HCT116 (cell line): ENCODE data around the gene FCRL2. TPM values are rescaled to one million over a fixed set of nuclear protein-coding genes. Genes with fewer than 3 reads are reported as not detected.

ENCODE experiments used
- ATAC-seq: fragments of 200-7000 bp; cut with Tn5 transposase; 2 replicates; pipeline ENCODE4 v1.9.1; 2020; ENCODE audit warnings: mild to moderate bottlenecking, moderate library complexity
- BruUV-seq: library from RNA; stranded (reverse); fragments of 400-500 nt; replicated peaks from 2 replicates; lab custom pipeline; 2021; lab: Mats Ljungman, UMichigan
- CTCF ChIA-PET: fragments of 300-600 bp; sonication (Branson Sonifier 250); formaldehyde crosslinking; loops from one replicate; lab custom pipeline; 2021; ENCODE audit warnings: antibody characterized with exemption; lab: Charles Lee
- POLR2A ChIA-PET: fragments of 300-600, 350-600 bp; sonication (Branson Sonifier 250); formaldehyde crosslinking; loops from one replicate; lab custom pipeline; 2021; ENCODE audit warnings: antibody characterized with exemption; lab: Charles Lee
- RAD21 ChIA-PET, 2 experiments: fragments of 300-600 bp; sonication (Branson Sonifier 250); formaldehyde crosslinking; loops; one replicate each; lab custom pipeline; 2023; ENCODE audit warnings: low total read pairs in 2 of 2; ENCODE audit not compliant: uncharacterized antibody in 2 of 2, unreplicated experiment in 2 of 2, low non-redundant PET in 1 of 2; lab: Charles Lee
- DNase-seq: peaks from one replicate; pipeline ENCODE4 v3.0.0-alpha.2; 2010; ENCODE audit warnings: low read depth, low spot score
- H2AFZ ChIP-seq: fragments of 200-600 bp; shearing (Covaris generic), sonication (generic); 2 replicates; pipeline ENCODE4 v1.6.1; 2017; ENCODE audit warnings: low read depth, mixed run types, mixed read lengths, antibody characterized with exemption, low read length; ENCODE audit not compliant: poor library complexity, severe bottlenecking
- H3K27ac ChIP-seq: 2 replicates; pipeline ENCODE4 v1.5.1; 2012; ENCODE audit warnings: low read depth, low read length
- H3K27me3 ChIP-seq: fragments of 200-600 bp; sonication (generic); 2 replicates; pipeline ENCODE4 v1.6.1; 2016; ENCODE audit warnings: mixed run types, low read length, mixed read lengths; ENCODE audit not compliant: insufficient read depth
- H3K36me3 ChIP-seq, 2 experiments: fragments of 200-500 bp in 1 of 2; fragments of 200-600 bp in 1 of 2; sonication (Bioruptor generic) in 1 of 2; sonication (generic) in 1 of 2; 2 replicates each; pipeline versions ENCODE4 v1.5.1 to v1.6.1; 2014 to 2016; ENCODE audit warnings: low read length in 2 of 2, inconsistent platforms in 1 of 2, mixed read lengths in 1 of 2, mixed run types in 1 of 2; ENCODE audit not compliant: insufficient read depth in 2 of 2, control insufficient read depth in 1 of 2
- H3K4me1 ChIP-seq, 2 experiments: fragments of 200-600 bp in 1 of 2; sonication (generic) in 1 of 2; 2 replicates each; pipeline versions ENCODE4 v1.5.1 to v1.6.1; 2012 to 2017; ENCODE audit warnings: low read length in 2 of 2, inconsistent platforms in 1 of 2, mild to moderate bottlenecking in 1 of 2, mixed read lengths in 1 of 2, mixed run types in 1 of 2, moderate library complexity in 1 of 2; ENCODE audit not compliant: insufficient read depth in 2 of 2, control insufficient read depth in 1 of 2
- H3K4me2 ChIP-seq: fragments of 200-600 bp; sonication (generic); 2 replicates; pipeline ENCODE4 v1.6.1; 2017; ENCODE audit warnings: mixed run types, low read length, mixed read lengths
- H3K4me3 ChIP-seq, 2 experiments: fragments of 200-600 bp in 1 of 2; sonication (generic) in 1 of 2; replicated peaks in 1 of 2; 2 replicates each; pipeline ENCODE4 v1.5.1; 2011 to 2016; ENCODE audit warnings: low read length in 2 of 2, control low read depth in 1 of 2, low read depth in 1 of 2, mild to moderate bottlenecking in 1 of 2, mixed read lengths in 1 of 2, mixed run types in 1 of 2
- H3K79me2 ChIP-seq: fragments of 200-600 bp; sonication (generic); 2 replicates; pipeline ENCODE4 v1.6.1; 2017; ENCODE audit warnings: mild to moderate bottlenecking, mixed run types, low read length, moderate library complexity, mixed read lengths; ENCODE audit not compliant: insufficient read depth
- H3K9ac ChIP-seq: fragments of 200-600 bp; sonication (generic); 2 replicates; pipeline ENCODE4 v1.6.1; 2016; ENCODE audit warnings: low read length, mixed read lengths
- H3K9me2 ChIP-seq: fragments of 200-600 bp; sonication (generic), shearing (Covaris generic); 2 replicates; pipeline ENCODE4 v1.6.1; 2017; ENCODE audit warnings: mixed run types, mild to moderate bottlenecking, moderate library complexity; ENCODE audit not compliant: insufficient read depth
- H3K9me3 ChIP-seq, 2 experiments: fragments of 200-500 bp in 1 of 2; fragments of 200-600 bp in 1 of 2; sonication (Bioruptor generic) in 1 of 2; sonication (generic) in 1 of 2; 2 replicates each; pipeline ENCODE4 v1.6.1; 2014 to 2017; ENCODE audit warnings: low read length in 2 of 2, mixed read lengths in 2 of 2, inconsistent platforms in 1 of 2, low read depth in 1 of 2, mild to moderate bottlenecking in 1 of 2, mixed run types in 1 of 2, moderate library complexity in 1 of 2; ENCODE audit not compliant: control insufficient read depth in 1 of 2, insufficient read depth in 1 of 2
- H4K20me1 ChIP-seq: fragments of 200-600 bp; sonication (generic), shearing (Covaris generic); 2 replicates; pipeline ENCODE4 v1.6.1; 2017; ENCODE audit warnings: mixed run types, mild to moderate bottlenecking, moderate library complexity; ENCODE audit not compliant: insufficient read depth
- CBX3 ChIP-seq: IDR thresholded peaks from 2 replicates; pipeline ENCODE4 v1.6.1; 2012; ENCODE audit warnings: low read depth
- CEBPB ChIP-seq: IDR thresholded peaks from 2 replicates; pipeline ENCODE4 v1.6.1; 2012; ENCODE audit warnings: low read depth
- EGR1 ChIP-seq: IDR thresholded peaks from 2 replicates; pipeline ENCODE4 v1.6.1; 2012; ENCODE audit warnings: low read depth
- ELF1 ChIP-seq: IDR thresholded peaks from 2 replicates; pipeline ENCODE4 v1.6.1; 2012; ENCODE audit warnings: low read depth, borderline replicate concordance
- EZH2 ChIP-seq: fragments of 200-600 bp; sonication (generic); IDR thresholded peaks from 2 replicates; pipeline ENCODE4 v1.6.1; 2017; ENCODE audit warnings: antibody characterized with exemption, mixed run types
- EZH2phosphoT487 ChIP-seq: fragments of 200-600 bp; IDR thresholded peaks from 2 replicates; pipeline ENCODE4 v1.6.1; 2018; ENCODE audit warnings: antibody characterized with exemption, borderline replicate concordance
- JUND ChIP-seq: IDR thresholded peaks from 2 replicates; pipeline ENCODE4 v1.6.1; 2012
- MAX ChIP-seq: IDR thresholded peaks from 2 replicates; pipeline ENCODE4 v1.6.1; 2012
- POLR2A ChIP-seq: IDR thresholded peaks from 2 replicates; pipeline ENCODE4 v1.7.0; 2011; ENCODE audit warnings: borderline replicate concordance; ENCODE audit not compliant: insufficient read depth, insufficient read length; ENCODE audit errors: extremely low read depth
- POLR2AphosphoS5 ChIP-seq: IDR thresholded peaks from 2 replicates; pipeline ENCODE4 v1.6.1; 2011; ENCODE audit warnings: mild to moderate bottlenecking, low read depth, low read length, moderate library complexity
- RAD21 ChIP-seq: IDR thresholded peaks from 2 replicates; pipeline ENCODE4 v1.6.1; 2012; ENCODE audit warnings: low read depth, mild to moderate bottlenecking
- SIN3A ChIP-seq: IDR thresholded peaks from 2 replicates; pipeline ENCODE4 v1.6.1; 2012; ENCODE audit warnings: low read depth
- SRF ChIP-seq: IDR thresholded peaks from 2 replicates; pipeline ENCODE4 v1.6.1; 2012; ENCODE audit warnings: low read depth
- TCF7L2 ChIP-seq: IDR thresholded peaks from 2 replicates; pipeline ENCODE4 v1.7.0; 2011; ENCODE audit warnings: borderline replicate concordance, inconsistent platforms; ENCODE audit not compliant: insufficient read depth, insufficient read length; ENCODE audit errors: extremely low read depth
- YY1 ChIP-seq: IDR thresholded peaks from 2 replicates; pipeline ENCODE4 v1.6.1; 2011; ENCODE audit warnings: low read length, low read depth, moderate library complexity, mild to moderate bottlenecking; ENCODE audit not compliant: insufficient replicate concordance; ENCODE audit errors: extremely low read depth
- ZFX ChIP-seq: fragments of 450-650 bp; IDR thresholded peaks from 2 replicates; pipeline ENCODE4 v1.6.1; 2017
- ZNF274 ChIP-seq: fragments of 200-500 bp; sonication (Bioruptor generic); IDR thresholded peaks from 2 replicates; pipeline ENCODE4 v1.6.1; 2014; ENCODE audit warnings: mild to moderate bottlenecking, low read depth, low read length, inconsistent platforms
- intact Hi-C: fragments of 100-400 bp; cut with micrococcal nuclease; formaldehyde crosslinking; loops from 2 replicates; pipeline ENCODE4 v1.10.0; 2022
- total RNA-seq: library from RNA; stranded (reverse); gene quantifications from one replicate; pipeline ENCODE4 v1.2.1, GENCODE V29; 2021; ENCODE audit not compliant: unreplicated experiment
- TF ChIP-seq, protein P1 (sequence below): IDR thresholded peaks from 2 replicates; pipeline ENCODE4 v1.6.1; 2011; ENCODE audit warnings: mild to moderate bottlenecking, low read length, moderate library complexity; ENCODE audit not compliant: insufficient replicate concordance; ENCODE audit errors: extremely low read depth

The FCRL2 gene
- total RNA-seq, 1 experiment from 2014 or later = not detected

GRCh38 chr1:157782931-157783330 lies 6.0 kb upstream of the FCRL2 start:
- no peaks in the 10 kb centered on the region for H3K36me3 ChIP-seq
- no peak overlapping the region for H3K9ac ChIP-seq
- H3K27me3 ChIP-seq = no peaks in the 10 kb centered on the region
- intact Hi-C loops = no loop called here
- no peaks in the 10 kb centered on the region for H3K9me3 ChIP-seq
- DNase-seq (no peak), ATAC-seq (no peak)
- no peaks in the 10 kb centered on the region for H3K79me2 ChIP-seq
- POLR2A ChIA-PET = no interaction called here
- BruUV-seq = no TSS peak
- no peak overlapping the region for H3K4me3 ChIP-seq
- CTCF ChIA-PET = no interaction called here
- no peak for TF ChIP-seq ZNF274
- TF ChIP-seq EGR1 = no peak
- TF ChIP-seq ELF1 = no peak
- TF ChIP-seq TCF7L2 = no peak
- no peak for TF ChIP-seq CBX3
- TF ChIP-seq POLR2A = no peak
- TF ChIP-seq EZH2phosphoT487 = no peak
- no peak for TF ChIP-seq EZH2
- TF ChIP-seq SRF = no peak
- TF ChIP-seq, protein P1, sequence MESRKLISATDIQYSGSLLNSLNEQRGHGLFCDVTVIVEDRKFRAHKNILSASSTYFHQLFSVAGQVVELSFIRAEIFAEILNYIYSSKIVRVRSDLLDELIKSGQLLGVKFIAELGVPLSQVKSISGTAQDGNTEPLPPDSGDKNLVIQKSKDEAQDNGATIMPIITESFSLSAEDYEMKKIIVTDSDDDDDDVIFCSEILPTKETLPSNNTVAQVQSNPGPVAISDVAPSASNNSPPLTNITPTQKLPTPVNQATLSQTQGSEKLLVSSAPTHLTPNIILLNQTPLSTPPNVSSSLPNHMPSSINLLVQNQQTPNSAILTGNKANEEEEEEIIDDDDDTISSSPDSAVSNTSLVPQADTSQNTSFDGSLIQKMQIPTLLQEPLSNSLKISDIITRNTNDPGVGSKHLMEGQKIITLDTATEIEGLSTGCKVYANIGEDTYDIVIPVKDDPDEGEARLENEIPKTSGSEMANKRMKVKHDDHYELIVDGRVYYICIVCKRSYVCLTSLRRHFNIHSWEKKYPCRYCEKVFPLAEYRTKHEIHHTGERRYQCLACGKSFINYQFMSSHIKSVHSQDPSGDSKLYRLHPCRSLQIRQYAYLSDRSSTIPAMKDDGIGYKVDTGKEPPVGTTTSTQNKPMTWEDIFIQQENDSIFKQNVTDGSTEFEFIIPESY = no peak
- no peak for TF ChIP-seq ZFX
- TF ChIP-seq CEBPB = no peak
- no peak for TF ChIP-seq SIN3A
- TF ChIP-seq POLR2AphosphoS5 = no peak
- no peak for TF ChIP-seq JUND
- TF ChIP-seq YY1 = no peak
- no peak for TF ChIP-seq MAX
- TF ChIP-seq RAD21 = no peak
- H3K9me2 ChIP-seq = no peaks in the 10 kb centered on the region
- no peak overlapping the region for H2AFZ ChIP-seq
- RAD21 ChIA-PET = no interaction called here
- no peak overlapping the region for H3K27ac ChIP-seq
- no peaks in the 10 kb centered on the region for H4K20me1 ChIP-seq
- H3K4me2 ChIP-seq = no peak overlapping the region
- no peaks in the 10 kb centered on the region for H3K4me1 ChIP-seq
